HepG2 (cell line): ENCODE measurements around the gene BRD3. TPM values are rescaled to one million over a fixed set of nuclear protein-coding genes. Genes with fewer than 3 reads are reported as not detected.

Experiments used
- ATF7 ChIP-seq, 2 experiments: fragments of 450-650 bp in 1 of 2; sonication (generic) in 1 of 2; formaldehyde crosslinking in 1 of 2; IDR thresholded peaks; 2 replicates each; pipeline versions ENCODE4 v1.4.0 to v1.6.1; 2016 to 2020; ENCODE audit warnings: antibody characterized with exemption in 1 of 2, mild to moderate bottlenecking in 1 of 2, missing genetic modification reagents in 1 of 2
- BRD4 ChIP-seq: sonication (generic); formaldehyde crosslinking; IDR thresholded peaks from 2 replicates; pipeline ENCODE4 v1.4.0; 2020; ENCODE audit warnings: missing genetic modification reagents
- CHD2 ChIP-seq: IDR thresholded peaks from 2 replicates; pipeline ENCODE4 v1.6.1; 2011; ENCODE audit warnings: low read depth, low read length, improper control_type of control experiment
- EHMT2 ChIP-seq: fragments of 200-600 bp; sonication (generic); IDR thresholded peaks from 2 replicates; pipeline ENCODE4 v1.7.0; 2017; ENCODE audit warnings: antibody characterized with exemption, low read depth, low read length, borderline replicate concordance
- FLYWCH1 ChIP-seq: sonication (generic); formaldehyde crosslinking; IDR thresholded peaks from 2 replicates; pipeline ENCODE4 v1.8.1; 2023; ENCODE audit warnings: mild to moderate bottlenecking, missing genetic modification reagents
- HMGA1 ChIP-seq: sonication (generic); formaldehyde crosslinking; conservative IDR thresholded peaks from 2 replicates; pipeline ENCODE4 v1.4.0; 2020; ENCODE audit warnings: missing genetic modification reagents
- HNRNPLL ChIP-seq: fragments of 200-400 bp; formaldehyde crosslinking; IDR thresholded peaks from 2 replicates; pipeline ENCODE4 v1.6.1; 2017; ENCODE audit warnings: mild to moderate bottlenecking, low read depth, low read length; ENCODE audit not compliant: poor library complexity, severe bottlenecking
- NFKB2 ChIP-seq: sonication (generic); formaldehyde crosslinking; IDR thresholded peaks from 2 replicates; pipeline ENCODE4 v1.4.0; 2020; ENCODE audit warnings: missing genetic modification reagents, borderline replicate concordance
- NR2F6 ChIP-seq, 2 experiments: IDR thresholded peaks; 2 replicates each; pipeline ENCODE4 v1.6.1; 2016; ENCODE audit warnings: antibody characterized with exemption in 1 of 2, mild to moderate bottlenecking in 1 of 2
- PHB2 ChIP-seq: fragments of 450-650 bp; IDR thresholded peaks from 2 replicates; pipeline ENCODE4 v1.6.1; 2018; ENCODE audit not compliant: partially characterized antibody
- RXRA ChIP-seq: sonication (generic); formaldehyde crosslinking; IDR thresholded peaks from 2 replicates; pipeline ENCODE4 v1.5.1; 2020; ENCODE audit warnings: missing genetic modification reagents
- ZNF644 ChIP-seq: IDR thresholded peaks from 2 replicates; pipeline ENCODE4 v1.6.1; 2016; ENCODE audit warnings: low read depth
- ZNF878 ChIP-seq: sonication (generic); formaldehyde crosslinking; IDR thresholded peaks from 2 replicates; pipeline ENCODE4 v1.8.1; 2023; ENCODE audit warnings: mild to moderate bottlenecking, missing genetic modification reagents, moderate library complexity
- ZSCAN21 ChIP-seq: sonication (generic); formaldehyde crosslinking; IDR thresholded peaks from 2 replicates; pipeline ENCODE4 v1.8.0; 2022; ENCODE audit warnings: mild to moderate bottlenecking, missing genetic modification reagents, moderate library complexity, borderline replicate concordance
- polyA plus RNA-seq, 8 experiments: library from polyadenylated mRNA; depleted of rRNA in 3 of 8; stranded (reverse) in 7 of 8; unstranded in 1 of 8; fragments of >200 nt; fragmentation: Illumina TruSeq in 4 of 8; extraction: Trizol in 4 of 8; gene quantifications; 2 replicates each; pipeline versions ENCODE4 v1.2.1 to v1.2.3, GENCODE V29; 2011 to 2016; ENCODE audit warnings: low read depth in 4 of 8, missing spikeins in 1 of 8, mixed read lengths in 1 of 8; ENCODE audit not compliant: insufficient read depth in 1 of 8
- total RNA-seq, 5 experiments: library from RNA; depleted of rRNA; stranded (reverse); fragments of >200 nt; fragmentation: Illumina TruSeq; extraction: Trizol; gene quantifications; 2 replicates each; pipeline ENCODE4 v1.2.3, GENCODE V29; 2016; ENCODE audit warnings: low read depth in 1 of 5
- TF ChIP-seq, protein P1 (sequence below): sonication (generic); formaldehyde crosslinking; IDR thresholded peaks from 2 replicates; pipeline ENCODE4 v1.5.0; 2020; ENCODE audit warnings: missing genetic modification reagents
- TF ChIP-seq, protein P2 (sequence below): sonication (generic); formaldehyde crosslinking; IDR thresholded peaks from 2 replicates; pipeline ENCODE4 v1.8.0; 2023; ENCODE audit warnings: mild to moderate bottlenecking, missing genetic modification reagents
- TF ChIP-seq, protein P3 (sequence below): sonication (generic); formaldehyde crosslinking; IDR thresholded peaks from 2 replicates; pipeline ENCODE4 v1.4.0; 2020; ENCODE audit warnings: missing genetic modification reagents
- TF ChIP-seq, protein P4 (sequence below): sonication (generic); formaldehyde crosslinking; IDR thresholded peaks from 2 replicates; pipeline ENCODE4 v1.4.0; 2020; ENCODE audit warnings: missing genetic modification reagents

BRD3 gene
- total and polyA plus RNA-seq, 2 of the 13 experiments (the other 11 are each of a cell fraction or from before 2014, with no cell fraction given), result 5.9 to 12.9 TPM

DNA sequence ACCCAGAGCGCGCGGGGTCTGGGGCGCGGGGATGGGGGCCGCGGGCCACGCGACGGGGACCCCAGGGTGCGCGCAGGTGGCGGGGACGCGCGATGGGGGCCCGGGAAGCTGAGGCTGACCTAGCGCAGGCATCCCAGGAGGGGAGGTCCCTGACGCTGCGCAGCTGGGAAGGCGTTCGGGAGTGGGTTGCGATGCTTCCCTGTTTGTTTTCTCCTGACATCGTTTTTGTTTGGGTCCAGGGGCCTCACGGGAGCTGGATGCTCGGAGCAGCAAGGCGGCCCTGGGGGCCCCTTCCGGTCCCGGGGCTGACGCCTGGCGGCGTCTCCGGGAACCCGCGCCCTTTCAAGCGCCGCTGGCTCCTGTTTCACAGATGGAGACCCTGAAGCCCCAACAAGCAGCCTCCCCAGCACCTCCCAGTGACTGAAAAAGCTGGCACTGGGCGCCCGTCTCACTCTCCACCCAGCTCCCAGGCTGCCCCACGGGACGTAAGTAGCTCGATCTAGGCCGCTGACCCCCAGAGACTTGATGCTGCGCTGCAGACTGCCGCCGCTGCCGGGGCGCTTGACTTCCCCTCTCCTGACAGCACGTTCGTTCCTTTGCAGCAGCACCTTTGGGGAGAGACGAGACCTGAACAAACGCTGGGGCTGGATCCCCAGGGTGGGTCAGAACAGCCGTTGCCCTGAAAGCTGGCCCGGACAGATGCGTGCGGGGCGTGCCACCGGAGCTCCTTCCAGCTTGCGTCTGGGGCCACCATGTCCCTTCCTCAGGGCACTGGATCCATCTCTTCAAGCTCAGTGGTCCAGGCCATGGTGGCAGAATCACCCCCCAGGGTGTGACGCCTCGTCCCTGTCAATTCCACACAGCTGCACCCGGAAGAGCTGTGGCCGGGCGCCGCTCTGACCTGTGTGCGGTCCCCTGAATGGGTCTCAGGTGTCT is 42.0 kb downstream of the BRD3 start (continued):
- no peak for TF ChIP-seq HMGA1
- TF ChIP-seq, protein P1, sequence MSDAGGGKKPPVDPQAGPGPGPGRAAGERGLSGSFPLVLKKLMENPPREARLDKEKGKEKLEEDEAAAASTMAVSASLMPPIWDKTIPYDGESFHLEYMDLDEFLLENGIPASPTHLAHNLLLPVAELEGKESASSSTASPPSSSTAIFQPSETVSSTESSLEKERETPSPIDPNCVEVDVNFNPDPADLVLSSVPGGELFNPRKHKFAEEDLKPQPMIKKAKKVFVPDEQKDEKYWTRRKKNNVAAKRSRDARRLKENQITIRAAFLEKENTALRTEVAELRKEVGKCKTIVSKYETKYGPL (CRISPR knock-in tag), result no peak
- TF ChIP-seq CHD2, result no peak
- TF ChIP-seq ZNF644, result no peak
- TF ChIP-seq BRD4 (CRISPR knock-in tag), result no peak
- TF ChIP-seq NFKB2 (CRISPR knock-in tag), result no peak
- TF ChIP-seq, protein P2, sequence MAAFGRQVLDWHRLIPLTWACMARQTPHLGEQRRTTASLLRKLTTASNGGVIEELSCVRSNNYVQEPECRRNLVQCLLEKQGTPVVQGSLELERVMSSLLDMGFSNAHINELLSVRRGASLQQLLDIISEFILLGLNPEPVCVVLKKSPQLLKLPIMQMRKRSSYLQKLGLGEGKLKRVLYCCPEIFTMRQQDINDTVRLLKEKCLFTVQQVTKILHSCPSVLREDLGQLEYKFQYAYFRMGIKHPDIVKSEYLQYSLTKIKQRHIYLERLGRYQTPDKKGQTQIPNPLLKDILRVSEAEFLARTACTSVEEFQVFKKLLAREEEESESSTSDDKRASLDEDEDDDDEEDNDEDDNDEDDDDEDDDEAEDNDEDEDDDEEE (CRISPR knock-in tag), result no peak
- TF ChIP-seq, protein P3, sequence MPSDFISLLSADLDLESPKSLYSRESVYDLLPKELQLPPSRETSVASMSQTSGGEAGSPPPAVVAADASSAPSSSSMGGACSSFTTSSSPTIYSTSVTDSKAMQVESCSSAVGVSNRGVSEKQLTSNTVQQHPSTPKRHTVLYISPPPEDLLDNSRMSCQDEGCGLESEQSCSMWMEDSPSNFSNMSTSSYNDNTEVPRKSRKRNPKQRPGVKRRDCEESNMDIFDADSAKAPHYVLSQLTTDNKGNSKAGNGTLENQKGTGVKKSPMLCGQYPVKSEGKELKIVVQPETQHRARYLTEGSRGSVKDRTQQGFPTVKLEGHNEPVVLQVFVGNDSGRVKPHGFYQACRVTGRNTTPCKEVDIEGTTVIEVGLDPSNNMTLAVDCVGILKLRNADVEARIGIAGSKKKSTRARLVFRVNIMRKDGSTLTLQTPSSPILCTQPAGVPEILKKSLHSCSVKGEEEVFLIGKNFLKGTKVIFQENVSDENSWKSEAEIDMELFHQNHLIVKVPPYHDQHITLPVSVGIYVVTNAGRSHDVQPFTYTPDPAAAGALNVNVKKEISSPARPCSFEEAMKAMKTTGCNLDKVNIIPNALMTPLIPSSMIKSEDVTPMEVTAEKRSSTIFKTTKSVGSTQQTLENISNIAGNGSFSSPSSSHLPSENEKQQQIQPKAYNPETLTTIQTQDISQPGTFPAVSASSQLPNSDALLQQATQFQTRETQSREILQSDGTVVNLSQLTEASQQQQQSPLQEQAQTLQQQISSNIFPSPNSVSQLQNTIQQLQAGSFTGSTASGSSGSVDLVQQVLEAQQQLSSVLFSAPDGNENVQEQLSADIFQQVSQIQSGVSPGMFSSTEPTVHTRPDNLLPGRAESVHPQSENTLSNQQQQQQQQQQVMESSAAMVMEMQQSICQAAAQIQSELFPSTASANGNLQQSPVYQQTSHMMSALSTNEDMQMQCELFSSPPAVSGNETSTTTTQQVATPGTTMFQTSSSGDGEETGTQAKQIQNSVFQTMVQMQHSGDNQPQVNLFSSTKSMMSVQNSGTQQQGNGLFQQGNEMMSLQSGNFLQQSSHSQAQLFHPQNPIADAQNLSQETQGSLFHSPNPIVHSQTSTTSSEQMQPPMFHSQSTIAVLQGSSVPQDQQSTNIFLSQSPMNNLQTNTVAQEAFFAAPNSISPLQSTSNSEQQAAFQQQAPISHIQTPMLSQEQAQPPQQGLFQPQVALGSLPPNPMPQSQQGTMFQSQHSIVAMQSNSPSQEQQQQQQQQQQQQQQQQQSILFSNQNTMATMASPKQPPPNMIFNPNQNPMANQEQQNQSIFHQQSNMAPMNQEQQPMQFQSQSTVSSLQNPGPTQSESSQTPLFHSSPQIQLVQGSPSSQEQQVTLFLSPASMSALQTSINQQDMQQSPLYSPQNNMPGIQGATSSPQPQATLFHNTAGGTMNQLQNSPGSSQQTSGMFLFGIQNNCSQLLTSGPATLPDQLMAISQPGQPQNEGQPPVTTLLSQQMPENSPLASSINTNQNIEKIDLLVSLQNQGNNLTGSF (CRISPR knock-in tag), result no peak
- TF ChIP-seq RXRA (CRISPR knock-in tag), result no peak
- TF ChIP-seq, protein P4, sequence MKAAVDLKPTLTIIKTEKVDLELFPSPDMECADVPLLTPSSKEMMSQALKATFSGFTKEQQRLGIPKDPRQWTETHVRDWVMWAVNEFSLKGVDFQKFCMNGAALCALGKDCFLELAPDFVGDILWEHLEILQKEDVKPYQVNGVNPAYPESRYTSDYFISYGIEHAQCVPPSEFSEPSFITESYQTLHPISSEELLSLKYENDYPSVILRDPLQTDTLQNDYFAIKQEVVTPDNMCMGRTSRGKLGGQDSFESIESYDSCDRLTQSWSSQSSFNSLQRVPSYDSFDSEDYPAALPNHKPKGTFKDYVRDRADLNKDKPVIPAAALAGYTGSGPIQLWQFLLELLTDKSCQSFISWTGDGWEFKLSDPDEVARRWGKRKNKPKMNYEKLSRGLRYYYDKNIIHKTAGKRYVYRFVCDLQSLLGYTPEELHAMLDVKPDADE (CRISPR knock-in tag), result no peak
- no peak for TF ChIP-seq FLYWCH1 (CRISPR knock-in tag)
- TF ChIP-seq NR2F6 (IDR thresholded peaks at IDR 0.05), result no peak
- no peak for TF ChIP-seq NR2F6 (CRISPR knock-in tag; IDR thresholded peaks at IDR 0.05)
- TF ChIP-seq EHMT2, result no peak
- no peak for TF ChIP-seq ATF7 (IDR thresholded peaks at IDR 0.05)
- no peak for TF ChIP-seq ATF7 (CRISPR knock-in tag; IDR thresholded peaks at IDR 0.05)
- TF ChIP-seq HNRNPLL, result no peak
- no peak for TF ChIP-seq PHB2
- TF ChIP-seq ZSCAN21 (CRISPR knock-in tag), result no peak
- TF ChIP-seq ZNF878 (CRISPR knock-in tag), result no peak
